ENCODE results near the gene CEND1. TPM values are rescaled to one million over a fixed set of nuclear protein-coding genes. Genes with fewer than 3 reads are reported as not detected.
A peak's percentile ranks its signal among the peaks of the same experiment; 100 is the strongest.

Gene CEND1
- total RNA-seq, 1 donor from 2014 or later = 0.27 TPM

GRCh38 chr11:790721-791564 lies 1.1 kb upstream of the CEND1 start:
- Mint-ChIP-seq H3K27ac (ENCODE audit: unreplicated experiment) (peak overlapping the region; percentile 7), H3K27me3 (ENCODE audit: unreplicated experiment) (no peaks in the 10 kb centered on the region), H3K4me3 (ENCODE audit: unreplicated experiment) (no peak overlapping the region), H3K36me3 (ENCODE audit: unreplicated experiment) (no peaks in the 10 kb centered on the region), H3K4me1 (ENCODE audit: unreplicated experiment) (peaks cover 9% of the 10 kb centered on the region), H3K9me3 (ENCODE audit: unreplicated experiment) (no peaks in the 10 kb centered on the region)
- DNase-seq (ENCODE audit: extremely low spot score, unreplicated experiment) = no peak
- TF ChIP-seq CTCF (IDR thresholded peaks at IDR 0.05) = no peak

GRCh38 chr11:788953-789940 lies 643 bp downstream of the CEND1 start:
- no peak for DNase-seq (ENCODE audit: extremely low spot score, unreplicated experiment)
- peaks cover 3% of the 10 kb centered on the region for H3K4me1 Mint-ChIP-seq (ENCODE audit: unreplicated experiment)
- no peak overlapping the region for H3K27ac Mint-ChIP-seq (ENCODE audit: unreplicated experiment)
- H3K4me3 Mint-ChIP-seq (ENCODE audit: unreplicated experiment) = no peak overlapping the region
- no peaks in the 10 kb centered on the region for H3K27me3 Mint-ChIP-seq (ENCODE audit: unreplicated experiment)
- no peak for TF ChIP-seq CTCF (IDR thresholded peaks at IDR 0.05)
- H3K36me3 Mint-ChIP-seq (ENCODE audit: unreplicated experiment) = no peaks in the 10 kb centered on the region
- no peaks in the 10 kb centered on the region for H3K9me3 Mint-ChIP-seq (ENCODE audit: unreplicated experiment)

- no peak overlapping the region for H3K27ac Mint-ChIP-seq (ENCODE audit: unreplicated experiment)
- no peak overlapping the region for H3K4me3 Mint-ChIP-seq (ENCODE audit: unreplicated experiment)
- H3K36me3 Mint-ChIP-seq (ENCODE audit: unreplicated experiment) = peaks cover 3% of the 10 kb centered on the region
- DNase-seq (ENCODE audit: extremely low spot score, unreplicated experiment) = no peak
- H3K9me3 Mint-ChIP-seq (ENCODE audit: unreplicated experiment) = no peaks in the 10 kb centered on the region
- peaks cover 12% of the 10 kb centered on the region for H3K4me1 Mint-ChIP-seq (ENCODE audit: unreplicated experiment)
- no peaks in the 10 kb centered on the region for H3K27me3 Mint-ChIP-seq (ENCODE audit: unreplicated experiment)
- TF ChIP-seq CTCF (IDR thresholded peaks at IDR 0.05) = no peak
These were observed 1.8 kb downstream of the CEND1 start for GRCh38 chr11:788009-788640.

- TF ChIP-seq CTCF (IDR thresholded peaks at IDR 0.05) = no peak
- no peaks in the 10 kb centered on the region for H3K9me3 Mint-ChIP-seq (ENCODE audit: unreplicated experiment)
- H3K4me3 Mint-ChIP-seq (ENCODE audit: unreplicated experiment) = no peak overlapping the region
- H3K27ac Mint-ChIP-seq (ENCODE audit: unreplicated experiment) = no peak overlapping the region
- peaks cover 3% of the 10 kb centered on the region for H3K36me3 Mint-ChIP-seq (ENCODE audit: unreplicated experiment)
- H3K4me1 Mint-ChIP-seq (ENCODE audit: unreplicated experiment) = peaks cover 15% of the 10 kb centered on the region
- H3K27me3 Mint-ChIP-seq (ENCODE audit: unreplicated experiment) = no peaks in the 10 kb centered on the region
- no peak for DNase-seq (ENCODE audit: extremely low spot score, unreplicated experiment)
These were observed 2.7 kb downstream of the CEND1 start for GRCh38 chr11:787084-787675.
